Measurements from ENCODE around the gene FSHB.

The FSHB gene

DNA sequence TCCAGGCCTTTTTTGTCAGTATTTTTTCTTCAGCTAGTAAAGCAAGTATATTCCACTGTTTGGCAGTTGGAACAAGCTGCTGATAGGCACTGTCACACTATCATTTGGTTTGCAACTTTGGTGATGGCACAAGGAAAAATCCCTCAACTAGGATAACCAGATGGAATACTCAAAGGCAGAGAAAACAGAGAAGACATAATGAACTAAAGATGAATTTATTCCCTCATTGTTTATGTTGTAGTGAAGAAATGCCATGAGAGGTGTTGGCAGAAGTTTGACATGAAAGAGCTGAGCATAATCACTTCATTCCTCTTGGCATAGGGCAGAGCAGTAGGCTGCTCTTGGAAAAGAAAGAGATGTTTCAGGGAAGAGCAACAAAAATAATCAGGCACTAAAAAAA lies 39.9 kb downstream of the FSHB start:
- no peak for DNase-seq

GRCh38 chr11:30277176-30277575 lies 46.4 kb downstream of the FSHB start:
- no peak for DNase-seq

DNA sequence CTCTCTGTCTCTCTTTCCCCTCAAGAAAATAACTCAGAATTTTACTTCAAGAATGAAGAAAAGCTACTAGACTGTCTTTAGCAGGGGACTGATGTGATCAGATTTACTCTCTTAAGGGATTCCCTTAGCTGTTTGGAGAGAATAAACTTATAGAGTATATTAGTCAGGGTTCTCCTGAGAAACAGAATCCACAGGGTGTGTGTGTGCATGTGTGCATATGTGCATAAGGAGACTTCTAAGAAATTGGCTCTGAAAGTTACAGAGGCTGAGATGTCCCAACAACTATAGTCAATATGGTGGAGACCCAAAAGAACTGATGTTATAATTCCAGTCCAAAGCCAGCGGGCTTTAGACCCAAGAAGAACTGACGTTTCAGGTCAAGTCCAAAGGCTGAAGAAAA lies 49.0 kb downstream of the FSHB start:
- DNase-seq: no peak

DNA sequence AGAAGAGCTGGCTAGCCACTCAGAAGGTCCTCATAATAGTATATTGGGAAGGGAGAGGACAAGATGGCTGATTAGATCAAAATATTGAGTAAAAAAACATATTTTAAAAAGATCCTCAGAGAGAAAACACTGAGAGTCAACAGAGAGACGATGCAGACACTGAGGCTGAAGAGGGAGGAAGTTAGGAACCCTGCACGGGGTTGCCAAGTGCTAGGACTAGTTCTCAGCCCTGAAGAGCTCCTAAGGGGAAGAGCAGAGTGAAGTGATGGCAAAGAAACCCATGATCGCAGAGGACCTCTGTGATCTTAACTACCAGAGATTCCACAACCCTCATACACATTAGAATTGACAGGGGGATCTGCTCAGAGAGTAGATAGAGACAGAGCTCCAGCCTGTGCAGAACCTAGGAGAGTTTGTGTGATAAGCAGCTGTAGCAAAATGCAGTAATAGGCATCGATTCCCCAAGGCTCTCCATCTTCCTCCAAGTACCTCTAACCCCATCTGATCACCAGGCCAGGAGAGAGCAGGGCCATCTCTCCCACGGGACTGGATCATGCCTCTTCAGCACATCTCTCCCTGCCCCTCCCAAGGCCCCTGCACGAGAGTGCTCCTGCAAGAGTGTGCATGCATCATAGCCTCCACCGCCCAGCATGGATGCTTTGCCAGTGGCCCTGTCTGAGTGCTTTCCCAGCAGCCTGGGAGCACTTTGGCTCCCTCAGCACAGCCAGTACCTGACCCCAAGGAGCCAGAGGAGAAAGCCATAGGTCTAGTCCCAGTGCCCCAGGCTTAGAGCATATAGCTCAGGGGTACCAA lies 50.9 kb downstream of the FSHB start:
- DNase-seq: no peak

GRCh38 chr11:30282289-30282631 lies 51.4 kb downstream of the FSHB start:
- no peak for DNase-seq

Data from activated naive CD4-positive, alpha-beta T cell (primary cell).